Activated CD4-positive, alpha-beta T cell treated with anti-CD3 and anti-CD28 coated beads, Interleukin-2, amount 50 U/mL, for 4 hours (primary cell): ENCODE measurements around the gene NPAS4.
A peak's percentile ranks its signal among the peaks of the same experiment; 100 is the strongest.
"Not testable (repeated sequence)": the region's sequence is repeated elsewhere in the genome, so short reads cannot be mapped to it uniquely, and the experiment has no call there.

Experiments
- DNase-seq, 2 experiments: peaks; one replicate each; pipeline ENCODE4 v3.0.0-alpha.2; 2020

NPAS4 gene

DNA sequence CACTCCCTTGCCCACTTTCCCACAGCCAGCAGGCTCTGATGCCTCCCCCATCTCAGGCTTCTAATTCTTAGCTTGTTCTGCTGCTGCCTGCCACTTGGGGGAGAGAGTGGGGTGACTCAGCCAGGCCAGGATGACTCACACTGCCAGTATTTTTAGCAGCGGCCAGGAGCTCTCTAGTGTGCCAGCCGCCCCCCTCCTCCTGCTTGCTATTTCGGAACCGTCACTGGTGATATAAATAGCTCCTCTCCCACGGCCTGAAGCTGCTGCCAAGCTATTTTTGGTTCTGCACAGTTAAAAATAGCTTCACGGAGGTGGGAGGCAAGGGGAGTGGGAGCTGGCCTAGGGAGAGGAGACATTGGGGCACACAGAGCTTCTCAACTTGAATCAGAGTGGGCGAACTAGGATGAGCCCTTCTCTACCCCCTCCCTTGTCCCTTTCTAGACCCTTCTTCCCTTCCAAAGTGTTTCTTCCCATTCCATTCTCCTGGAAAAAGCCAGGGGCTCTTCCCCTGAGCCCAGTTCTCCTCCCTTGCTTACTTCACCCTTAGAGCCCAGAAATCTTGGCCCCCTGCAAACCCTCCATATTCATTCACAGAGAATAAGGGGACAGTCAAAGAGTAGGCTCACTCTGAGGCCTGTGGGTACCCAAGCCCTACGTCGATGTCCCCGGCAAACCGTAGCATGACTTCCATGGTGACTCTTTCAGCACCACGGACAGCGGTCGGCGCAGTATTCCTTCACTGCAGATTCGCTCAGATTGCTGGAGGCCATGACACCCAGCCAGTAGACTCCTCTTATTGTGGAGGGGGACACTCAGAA, 2.5 kb upstream of the NPAS4 start:
- peak; percentile 38 to 51 for DNase-seq

DNA sequence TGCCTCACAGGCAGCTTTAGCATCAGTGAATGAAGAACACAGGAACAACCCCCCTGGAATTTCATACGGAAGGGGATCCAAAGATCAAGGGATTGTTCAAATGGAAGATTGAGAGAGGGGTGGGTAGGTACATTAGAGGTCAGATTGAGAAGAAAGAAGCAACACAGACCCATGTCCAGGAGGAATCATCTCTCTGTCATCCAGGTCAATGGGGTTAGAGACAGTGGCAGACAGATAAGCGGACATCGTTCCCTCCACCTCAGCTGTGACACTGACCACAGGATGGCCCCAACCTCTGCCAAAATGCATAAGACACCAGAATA, 1.9 kb upstream of the NPAS4 start:
- no peak for DNase-seq

DNA sequence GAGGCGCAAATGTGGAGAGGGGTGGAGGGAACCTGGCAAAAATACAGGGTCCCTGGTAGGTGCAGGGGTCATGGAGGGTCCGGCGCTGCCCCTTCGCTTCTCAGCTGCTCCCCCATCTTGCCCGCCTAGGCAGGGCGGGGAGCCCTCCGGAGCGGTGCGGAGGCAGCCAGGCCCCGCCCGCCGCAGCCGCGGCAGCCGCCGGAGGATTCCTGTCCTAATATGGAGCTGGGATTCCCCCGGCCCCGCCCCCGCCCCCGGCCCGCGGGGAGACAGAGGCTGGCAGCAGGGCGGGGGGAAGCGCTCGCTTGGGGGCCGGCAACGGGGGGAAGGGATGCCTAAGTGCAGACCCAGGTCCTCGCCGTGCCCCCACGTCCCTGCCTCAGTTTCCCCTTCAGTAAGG, 1.0 kb upstream of the NPAS4 start:
- DNase-seq = no peak

DNA sequence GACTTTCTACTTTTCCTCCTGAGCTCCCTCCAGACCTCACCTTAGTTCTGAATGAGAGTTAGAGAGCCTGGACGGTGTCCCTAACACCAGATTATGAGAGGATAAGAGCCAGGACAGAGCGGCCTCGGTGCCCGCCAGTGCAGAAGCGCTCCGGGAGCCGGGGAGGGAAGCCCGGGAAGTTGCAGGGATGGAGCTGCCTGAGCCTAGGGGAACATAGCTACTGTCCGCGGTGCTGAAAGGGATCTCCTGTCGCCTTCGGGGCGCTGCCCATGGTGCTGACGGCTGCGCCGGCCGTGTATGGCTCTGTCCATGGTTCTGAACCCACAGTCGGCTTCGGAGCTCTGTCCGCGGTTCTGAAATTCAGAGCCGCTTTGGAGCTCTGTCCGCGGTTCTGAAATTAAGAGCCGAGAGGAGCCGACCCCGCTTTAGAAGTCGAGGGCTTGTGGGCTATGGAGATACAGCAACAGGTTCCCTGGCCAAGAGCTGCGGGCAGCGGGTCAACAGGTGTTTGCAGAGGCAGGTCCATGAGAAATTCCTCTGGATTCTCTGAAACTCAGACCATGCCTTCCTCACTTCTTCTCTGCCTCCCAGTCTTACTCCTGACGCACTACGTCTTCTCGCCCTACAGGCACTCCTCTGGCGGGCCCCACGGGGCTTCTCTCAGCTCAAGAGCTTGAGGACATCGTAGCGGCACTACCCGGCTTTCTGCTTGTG, 814 bp downstream of the NPAS4 start:
- peak; percentile 80 to 83 for DNase-seq

- DNase-seq = no peak
Observed at GRCh38 chr11:66426314-66426713, 5.5 kb downstream of the NPAS4 start.

- DNase-seq = no peak
Observed at GRCh38 chr11:66428933-66429332, 8.1 kb downstream of the NPAS4 start.

DNA sequence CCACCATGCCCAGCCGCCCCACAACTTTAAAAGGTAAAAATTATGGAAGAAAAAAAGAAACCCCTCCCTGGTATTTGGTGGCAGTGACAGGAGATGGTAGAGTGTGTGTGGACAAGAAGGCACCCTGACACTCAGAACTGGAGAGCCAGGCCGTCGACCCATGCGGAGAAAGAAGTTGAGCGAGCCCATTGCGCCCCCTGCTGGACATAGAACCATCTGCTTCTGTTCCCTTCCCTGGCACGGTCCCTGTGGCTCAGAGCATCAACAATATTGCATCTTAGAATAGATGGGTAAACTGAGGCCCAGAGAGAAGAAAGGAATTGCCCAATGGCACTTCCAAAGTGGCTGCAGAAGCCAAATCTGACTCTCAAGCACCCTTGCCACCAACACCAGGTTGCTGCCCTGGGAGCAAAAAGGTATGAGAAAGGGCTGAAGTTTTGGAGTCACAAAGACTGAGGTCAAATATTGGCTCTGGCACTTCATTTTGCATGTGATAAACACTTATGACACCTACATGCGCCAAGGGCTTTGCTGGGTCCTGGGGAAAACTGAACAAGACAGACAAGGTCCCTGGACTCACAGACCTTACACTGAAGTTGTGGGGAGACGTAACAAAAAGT, 9.3 kb downstream of the NPAS4 start:
- DNase-seq = peak; percentile 71 to 77

GRCh38 chr11:66431287-66431686, 10.5 kb downstream of the NPAS4 start:
- DNase-seq = not testable (repeated sequence)

GRCh38 chr11:66431871-66432329, 11.1 kb downstream of the NPAS4 start:
- not testable (repeated sequence) for DNase-seq

DNA sequence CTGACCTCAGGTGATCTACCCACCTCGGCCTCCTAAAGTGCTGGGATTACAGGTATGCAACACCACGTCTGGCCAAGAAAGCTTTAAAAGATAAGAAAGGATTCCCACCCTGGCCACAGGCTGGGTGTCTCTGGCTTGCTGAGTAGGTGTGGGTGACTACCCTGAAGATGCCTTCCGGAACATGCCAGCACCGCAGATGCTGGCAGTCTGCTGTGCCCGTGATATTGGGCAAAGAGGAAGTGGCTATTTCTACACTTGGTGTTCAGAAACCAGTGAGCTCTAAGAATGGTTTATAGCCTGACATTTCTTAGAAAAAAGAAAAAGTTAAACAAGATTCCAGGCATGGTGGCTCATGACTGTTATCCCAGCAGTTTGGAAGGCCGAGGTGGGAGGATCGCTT, 11.8 kb downstream of the NPAS4 start:
- no peak for DNase-seq

DNA sequence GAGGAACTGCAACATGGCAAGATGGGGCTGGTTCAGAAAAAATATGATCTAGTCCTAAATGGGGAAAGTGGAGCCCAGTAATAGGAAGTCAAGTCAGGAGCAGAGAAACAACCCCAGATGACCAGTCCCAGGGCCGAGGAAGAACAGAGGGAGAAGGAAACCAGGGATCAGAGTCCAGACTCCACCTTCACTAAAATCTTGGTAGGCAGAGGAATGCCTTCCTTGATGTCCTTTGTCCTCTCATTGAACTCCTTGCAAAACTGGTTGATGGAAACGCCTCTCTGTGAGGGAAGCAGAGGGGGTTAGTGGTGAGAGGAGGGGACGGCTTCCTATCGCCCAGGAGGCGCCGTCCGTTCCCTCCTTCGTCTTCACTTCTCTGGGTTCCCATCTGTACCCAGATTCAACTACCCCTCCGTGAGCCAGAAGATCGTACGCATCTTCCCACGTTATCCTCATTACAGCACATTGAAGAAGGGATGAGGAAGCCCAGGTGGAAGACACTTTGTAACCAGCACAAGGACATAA, 17.2 kb downstream of the NPAS4 start:
- DNase-seq = no peak

GRCh38 chr11:66438504-66439466, 17.9 kb downstream of the NPAS4 start, which contains the start of gene MRPL11:
Gene MRPL11 (minus strand): TSS chr11:66438848. CDS start chr11:66438754, 94 bp downstream.
- peak; percentile 89 to 90 for DNase-seq

- DNase-seq = not testable (repeated sequence)
Observed at GRCh38 chr11:66440101-66440939, 19.5 kb downstream of the NPAS4 start.

DNA sequence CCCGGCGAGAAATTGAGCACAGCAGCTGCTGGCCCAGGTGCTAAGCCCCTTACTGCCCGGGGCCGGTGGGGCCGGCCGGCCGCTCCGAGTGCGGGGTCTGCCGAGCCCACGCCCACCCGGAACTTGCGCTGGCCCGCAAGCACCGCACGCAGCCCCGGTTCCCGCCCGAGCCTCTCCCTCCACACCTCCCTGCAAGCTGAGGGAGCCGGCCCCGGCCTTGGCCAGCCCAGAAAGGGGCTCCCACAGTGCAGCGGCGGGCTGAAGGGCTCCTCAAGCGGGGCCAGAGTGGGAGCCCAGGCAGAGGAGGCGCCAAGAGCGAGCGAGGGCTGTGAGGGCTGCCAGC, 20.1 kb downstream of the NPAS4 start:
- DNase-seq = not testable (repeated sequence)

DNA sequence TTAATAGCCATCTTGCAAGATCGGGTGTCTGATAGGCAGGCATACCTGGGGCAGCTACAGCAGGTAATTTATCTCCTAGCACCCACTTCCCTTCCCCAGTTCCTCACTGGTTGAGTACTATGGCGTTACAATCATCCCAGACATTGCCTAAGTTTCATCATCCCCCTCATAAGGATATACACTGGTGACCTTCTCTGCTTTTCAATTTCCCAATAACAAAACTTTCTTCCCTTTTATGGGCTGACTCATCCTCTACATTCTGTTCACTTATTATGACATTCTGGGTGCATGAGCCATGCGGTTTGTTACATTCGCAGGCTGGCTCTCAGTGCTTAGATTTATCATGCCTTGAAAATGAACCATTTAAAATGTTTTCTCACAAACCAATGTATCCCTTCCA, 22.8 kb downstream of the NPAS4 start:
- no peak for DNase-seq

GRCh38 chr11:66447012-66447411, 26.2 kb downstream of the NPAS4 start:
- no peak for DNase-seq

GRCh38 chr11:66448523-66448922, 27.7 kb downstream of the NPAS4 start:
- no peak for DNase-seq

GRCh38 chr11:66450560-66450959, 29.7 kb downstream of the NPAS4 start:
- no peak for DNase-seq

DNA sequence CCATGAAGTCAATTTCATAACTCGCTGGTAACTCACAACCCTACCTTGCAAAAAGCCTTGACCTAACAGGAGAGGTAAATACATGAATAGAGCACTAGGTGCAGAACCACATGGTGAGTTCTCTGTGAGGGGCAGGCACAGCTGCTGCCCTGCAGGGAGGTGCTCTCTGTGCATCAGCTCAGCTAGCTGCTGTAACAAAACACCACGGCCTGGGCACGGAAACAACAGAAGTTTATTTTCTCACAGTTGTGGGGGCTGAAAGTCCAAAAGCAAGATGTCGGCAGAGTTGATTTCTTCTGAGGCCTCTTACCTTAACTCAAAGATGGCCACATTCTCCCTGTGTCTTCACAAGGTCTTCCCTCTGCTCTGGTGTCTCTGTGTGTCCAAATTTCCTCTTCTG, 30.8 kb downstream of the NPAS4 start:
- no peak for DNase-seq

- DNase-seq = no peak
Observed at GRCh38 chr11:66454247-66454646, 33.4 kb downstream of the NPAS4 start.

DNA sequence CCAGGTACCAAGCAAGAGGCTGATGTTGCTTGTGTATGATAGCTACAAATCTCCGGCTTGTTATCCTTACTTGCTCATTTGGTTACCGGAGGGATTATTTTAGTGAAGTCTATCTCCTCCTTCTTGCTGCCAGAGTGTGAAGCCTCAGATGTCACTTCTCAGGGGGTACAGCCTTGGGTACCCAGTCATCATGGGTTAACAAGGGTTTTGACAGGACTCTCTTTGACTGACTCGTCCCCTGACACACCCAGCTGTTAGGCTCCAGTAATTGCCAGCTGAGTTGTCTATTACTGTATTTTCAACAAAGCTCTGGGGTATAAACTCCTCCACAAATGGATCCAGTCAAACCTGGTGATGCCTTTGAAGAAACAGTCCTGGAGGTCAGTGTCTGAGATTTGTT, 34.0 kb downstream of the NPAS4 start:
- no peak for DNase-seq
